Cortex of kidney (tissue), 1 donor: ENCODE data around the gene CFAP157.

Experiments used
- DNase-seq: peaks from one replicate; lab custom pipeline; 2025; lab: John Stamatoyannopoulos, UW

The CFAP157 gene

GRCh38 chr9:127762111-127762676, 55.4 kb downstream of the CFAP157 start:
- no peak for DNase-seq

GRCh38 chr9:127763918-127764384, 57.2 kb downstream of the CFAP157 start:
- DNase-seq: no peak

GRCh38 chr9:127765418-127765817, 58.6 kb downstream of the CFAP157 start:
- DNase-seq: no peak
